Measurements from ENCODE around the gene SLC25A21. TPM values are rescaled to one million over a fixed set of nuclear protein-coding genes. Genes with fewer than 3 reads are reported as not detected.

The SLC25A21 gene
- total and polyA plus RNA-seq, 2 experiments from 2014 or later: 10.6 to 12.1 TPM

GRCh38 chr14:36653962-36654793 is 518.2 kb downstream of the SLC25A21 start (continued):
- TF ChIP-seq ZNF462 (CRISPR knock-in tag; IDR thresholded peaks at IDR 0.05) (no peak), ETS1 (IDR thresholded peaks at IDR 0.05) (no peak)

GRCh38 chr14:36653413-36653812 is 519.0 kb downstream of the SLC25A21 start:
- Histone ChIP-seq H3K4me1 (ENCODE audit: insufficient read depth) (peaks cover 36% of the 10 kb centered on the region), H3K4me3 (no peak overlapping the region), H3K79me2 (replicated peaks; ENCODE audit: insufficient read depth) (no peaks in the 10 kb centered on the region), H3K4me2 (no peak overlapping the region), H4K20me1 (replicated peaks; ENCODE audit: insufficient read depth) (peaks cover 58% of the 10 kb centered on the region), H3K36me3 (ENCODE audit: insufficient read depth) (no peaks in the 10 kb centered on the region), H3K9me2 (ENCODE audit: insufficient read depth) (no peaks in the 10 kb centered on the region), H2AFZ (no peak overlapping the region), H3K27me3 (ENCODE audit: insufficient read depth) (peaks cover 100% of the 10 kb centered on the region), H3K27ac (ENCODE audit: low read depth) (no peak overlapping the region), H3F3A (replicated peaks; ENCODE audit: low read depth) (peaks cover 28% of the 10 kb centered on the region)
- DNase-seq (ENCODE audit: low spot score) (no peak), ATAC-seq (no peak)
- H3K4me3 Mint-ChIP-seq: no peak overlapping the region
- peaks cover 34% of the 10 kb centered on the region for H3K4me1 Mint-ChIP-seq
- H3K36me3 Mint-ChIP-seq (ENCODE audit: low read depth): no peaks in the 10 kb centered on the region; the same call in 2 of the 3 replicates
- peaks cover 100% of the 10 kb centered on the region for H3K27me3 Mint-ChIP-seq (ENCODE audit: insufficient read depth, low read depth, poor library complexity)
- no peaks in the 10 kb centered on the region; the same call in 2 of the 3 replicates for H3K9me3 Mint-ChIP-seq
- no peak overlapping the region for H3K27ac Mint-ChIP-seq
- TF ChIP-seq ETS1 (IDR thresholded peaks at IDR 0.05) (no peak), STAT1 (IDR thresholded peaks at IDR 0.05; ENCODE audit: unreplicated experiment) (no peak), CTCF (conservative IDR thresholded peaks at IDR 0.05; ENCODE audit: low read depth in 2 of 2) (no peak), CREB1 (CRISPR knock-in tag; IDR thresholded peaks at IDR 0.05; ENCODE audit: low read depth) (no peak), ZNF331 (CRISPR knock-in tag; IDR thresholded peaks at IDR 0.05; ENCODE audit: low read depth) (no peak), EZH2phosphoT487 (IDR thresholded peaks at IDR 0.05; ENCODE audit: unreplicated experiment) (no peak), JUNB (IDR thresholded peaks at IDR 0.05; ENCODE audit: unreplicated experiment) (no peak), EZH2 (IDR thresholded peaks at IDR 0.05; ENCODE audit: low read depth, unreplicated experiment) (no peak)

Measured in GM23338 (cell line).